Left ventricle myocardium superior (tissue), 1 donor: ENCODE measurements around the gene GNG7. TPM values are rescaled to one million over a fixed set of nuclear protein-coding genes. Genes with fewer than 3 reads are reported as not detected.
"Not testable (repeated sequence)": the region's sequence is repeated elsewhere in the genome, so short reads cannot be mapped to it uniquely, and the experiment has no call there.

ENCODE experiments used
- ATAC-seq: fragments of 200-7000 bp; cut with Tn5 transposase; one replicate; pipeline ENCODE4 v1.9.1; 2020; ENCODE audit warnings: mild to moderate bottlenecking, moderate library complexity
- DNase-seq: peaks from one replicate; pipeline ENCODE4 v3.0.0-alpha.2; 2020
- intact Hi-C: fragments of 100-400 bp; cut with micrococcal nuclease; formaldehyde crosslinking; loops from one replicate; pipeline ENCODE4 v1.11.0; 2022
- total RNA-seq: library from RNA; stranded (reverse); fragmentation: NEBNext Ultra II Directional; extraction: Animal tissue kit (Norgen Biotek cat#: 25700); gene quantifications from one replicate; pipeline ENCODE4 v1.2.1, GENCODE V29; 2021
- donor health status: DM: no; HTN: yes; CAD: no; lungs with severe emphysema.

The GNG7 gene
- total RNA-seq, 1 donor from 2014 or later = 39.3 TPM

DNA sequence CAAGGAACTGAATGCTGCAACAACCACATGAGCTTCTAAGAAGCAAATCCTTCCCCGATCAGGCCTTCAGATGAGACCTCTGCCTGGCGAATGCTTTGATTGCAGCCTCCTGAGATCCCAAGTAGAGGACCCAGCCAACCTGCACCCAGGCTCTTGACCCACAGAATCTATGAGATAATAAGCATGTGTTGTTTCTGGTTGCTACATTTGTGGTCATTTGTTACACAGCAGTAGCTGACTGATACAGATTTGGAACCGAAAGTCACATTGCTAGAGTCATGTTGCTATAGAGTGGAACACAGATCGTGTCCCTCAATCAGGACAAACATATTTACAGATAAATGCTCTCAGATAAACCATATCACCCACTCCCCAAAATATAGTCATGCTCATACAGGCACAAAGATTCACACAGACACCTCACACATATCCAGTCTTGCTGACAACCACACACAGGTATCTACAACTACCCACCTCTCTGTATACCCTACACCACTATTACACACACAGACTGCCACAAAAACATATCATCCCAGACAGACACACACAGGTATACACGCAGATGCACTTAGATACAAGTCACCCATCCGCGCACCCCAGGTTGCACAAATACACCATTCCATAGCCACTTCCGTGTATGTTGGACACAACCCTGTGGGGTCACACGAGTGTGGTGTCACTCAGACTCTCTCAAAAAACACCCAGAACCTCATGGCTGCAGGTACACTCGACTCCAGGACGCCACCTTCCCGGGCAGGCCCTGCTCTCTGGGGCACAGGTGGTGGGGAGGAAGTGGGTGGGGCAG is 13.2 kb upstream of the GNG7 start:
- DNase-seq = no peak

DNA sequence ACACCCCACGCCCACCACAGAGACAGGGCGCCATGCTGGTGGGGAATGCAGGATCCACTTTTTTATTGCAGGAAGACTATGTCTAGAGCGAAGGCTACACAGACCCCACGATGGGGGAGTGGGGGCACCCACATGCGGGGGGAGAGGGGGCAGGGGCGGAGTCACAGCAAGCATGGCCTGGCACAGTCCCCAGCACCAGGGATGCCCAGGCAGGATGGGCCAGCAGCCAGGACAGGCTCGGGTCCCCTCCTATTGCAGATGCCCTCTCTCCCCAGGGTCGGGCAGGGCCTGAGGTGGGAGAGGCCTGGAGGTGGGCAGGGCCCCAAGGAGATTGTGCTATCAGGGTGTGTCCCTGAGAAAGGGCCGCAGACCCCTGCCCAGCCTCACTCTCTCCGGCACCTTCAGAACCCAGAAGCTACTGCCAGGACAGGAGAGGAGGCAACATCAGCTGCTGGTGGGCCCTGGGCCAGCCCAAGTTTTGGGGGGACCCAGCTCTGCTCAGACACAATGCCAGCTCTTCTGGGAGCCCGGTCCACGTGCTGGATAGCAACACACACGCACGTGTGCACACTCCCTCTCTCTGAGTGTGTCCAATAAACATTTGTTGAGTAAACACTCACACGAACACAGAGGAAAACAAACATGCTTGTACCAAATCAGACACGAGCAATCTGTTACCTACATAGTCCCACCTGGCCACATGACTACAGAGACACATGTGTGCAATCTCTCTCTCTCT is 12.2 kb upstream of the GNG7 start:
- peak; percentile 24 for DNase-seq
- intact Hi-C loops = no loop called here
- peak; percentile 7 for ATAC-seq

More for the DNA sequence above, 13.2 kb upstream of the GNG7 start:
- intact Hi-C loops = no loop called here
- ATAC-seq = no peak

DNA sequence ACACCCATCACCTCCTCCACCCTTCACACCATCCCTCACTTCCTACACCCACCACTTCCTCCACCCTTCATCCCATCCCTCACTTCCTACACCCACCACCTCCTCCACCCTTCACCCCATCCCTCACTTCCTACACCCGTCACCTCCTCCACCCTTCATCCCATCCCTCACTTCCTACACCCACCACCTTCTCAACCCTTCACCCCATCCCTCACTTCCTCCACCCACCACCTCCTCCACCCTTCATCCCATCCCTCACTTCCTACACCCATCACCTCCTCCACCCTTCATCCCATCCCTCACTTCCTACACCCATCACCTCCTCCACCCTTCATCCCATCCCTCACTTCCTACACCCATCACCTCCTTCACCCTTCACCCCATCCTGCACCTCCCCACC is 11.6 kb upstream of the GNG7 start:
- DNase-seq, ATAC-seq, intact Hi-C loops: not testable (repeated sequence)

DNA sequence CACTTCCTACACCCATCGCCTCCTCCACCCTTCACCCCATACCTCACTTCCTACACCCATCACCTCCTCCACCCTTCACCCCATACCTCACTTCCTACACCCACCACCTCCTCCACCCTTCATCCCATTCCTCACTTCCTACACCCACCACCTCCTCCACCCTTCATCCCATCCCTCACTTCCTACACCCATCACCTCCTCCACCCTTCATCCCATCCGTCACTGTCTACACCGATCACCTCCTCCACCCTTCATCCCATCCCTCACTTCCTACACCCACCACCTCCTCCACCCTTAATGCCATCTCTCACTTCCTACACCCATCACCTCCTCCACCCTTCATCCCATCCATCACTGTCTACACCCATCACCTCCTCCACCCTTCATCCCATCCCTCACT is 10.7 kb upstream of the GNG7 start:
- intact Hi-C loops, ATAC-seq, DNase-seq: not testable (repeated sequence)

DNA sequence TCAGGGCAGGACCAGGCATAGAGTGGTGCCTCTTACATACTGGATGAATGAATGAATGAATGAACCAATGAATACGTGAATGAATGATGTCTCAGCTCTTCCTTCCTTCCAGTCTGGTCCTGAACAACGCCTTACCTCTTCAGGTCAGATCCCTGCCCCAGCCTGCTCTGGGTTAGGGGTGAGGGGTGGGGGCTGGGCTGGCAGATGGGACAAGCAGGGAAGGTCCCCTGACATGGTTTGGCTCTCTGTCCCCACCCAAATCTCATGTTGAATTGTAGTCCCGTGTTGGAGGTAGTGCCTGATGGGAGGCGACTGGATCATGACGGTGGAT is 9.3 kb upstream of the GNG7 start:
- intact Hi-C loops = no loop called here
- DNase-seq (no peak), ATAC-seq (no peak)

DNA sequence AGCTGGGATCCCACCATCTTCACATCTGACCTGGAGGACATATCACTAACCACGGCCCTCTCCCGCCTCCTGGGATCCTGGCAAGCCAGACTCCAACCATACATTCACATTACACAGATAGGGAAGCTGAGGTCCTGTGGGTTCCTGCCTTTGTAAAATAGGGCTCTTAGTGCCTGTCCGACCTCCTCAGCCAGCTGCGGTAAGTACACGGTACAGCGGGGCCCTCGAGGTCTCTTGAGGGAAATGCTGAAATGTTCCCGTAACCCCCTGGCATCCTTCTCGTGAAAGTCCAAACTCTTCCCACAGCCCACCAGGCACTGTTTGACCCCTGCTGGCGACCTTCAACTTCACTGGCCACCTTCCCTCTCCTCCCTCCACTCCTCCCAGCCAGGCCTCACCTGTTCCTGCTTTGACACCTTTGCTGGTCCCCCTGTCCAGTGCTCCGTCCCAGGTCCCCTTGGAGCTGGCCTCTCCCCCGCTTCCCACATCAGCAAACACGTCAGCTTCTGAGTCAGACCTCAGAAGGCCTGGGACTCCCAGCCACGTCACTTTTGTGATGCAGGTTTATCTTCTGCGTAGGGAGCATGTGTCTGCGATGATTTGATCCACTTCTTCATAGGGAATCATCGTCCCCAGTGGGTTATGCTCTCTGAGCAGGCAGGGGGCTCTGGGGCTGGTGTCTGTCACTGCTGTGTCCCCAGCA is 8.8 kb upstream of the GNG7 start:
- DNase-seq = no peak
- no peak for ATAC-seq
- intact Hi-C loops = no loop called here

DNA sequence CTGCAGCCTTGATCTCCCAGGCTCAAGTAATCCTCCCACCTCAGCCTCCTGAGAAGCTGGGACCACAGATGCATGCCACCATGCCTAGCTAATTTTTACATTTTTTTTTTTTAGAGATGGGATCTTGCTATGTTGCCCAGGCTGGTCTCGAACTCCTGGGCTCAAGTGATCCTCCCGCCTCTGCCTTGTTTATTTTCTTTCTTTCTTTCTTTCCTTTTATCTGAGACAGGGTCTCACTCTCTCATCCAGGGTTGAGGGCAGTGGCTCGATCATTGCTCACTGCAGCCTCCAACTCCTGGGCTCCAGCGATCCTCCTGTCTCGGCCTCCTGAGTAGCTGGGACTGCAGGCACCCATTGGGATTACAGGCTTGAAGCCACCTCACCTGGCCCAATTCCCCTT is 3.8 kb upstream of the GNG7 start:
- intact Hi-C loops = no loop called here
- ATAC-seq (no peak), DNase-seq (no peak)

DNA sequence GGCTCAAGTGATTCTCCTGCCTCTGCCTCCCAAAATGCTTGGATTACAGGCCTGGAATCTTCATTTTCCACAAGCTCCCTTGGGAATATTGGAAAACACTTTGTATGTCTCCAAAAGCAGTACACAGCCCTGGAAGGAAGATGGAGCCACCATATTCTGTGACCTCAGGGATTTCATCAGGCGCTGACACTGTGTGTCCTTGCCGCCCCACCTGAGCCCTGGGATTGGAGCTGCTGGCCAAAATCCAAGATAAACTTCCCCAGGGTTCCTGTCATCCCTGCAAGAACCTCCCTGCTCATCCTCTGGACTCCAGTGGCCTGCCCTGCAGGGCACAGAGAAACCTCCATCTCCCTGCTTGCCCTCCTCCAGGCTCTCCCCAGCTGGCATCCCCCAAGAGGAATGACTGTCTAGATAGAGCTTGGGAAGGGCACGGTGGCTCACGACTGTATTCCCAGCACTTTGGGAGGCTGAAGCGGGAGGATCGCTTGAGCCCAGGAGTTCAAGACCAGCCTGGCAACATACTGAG is 1.3 kb upstream of the GNG7 start:
- intact Hi-C loops = no loop called here
- ATAC-seq = no peak
- DNase-seq = no peak

DNA sequence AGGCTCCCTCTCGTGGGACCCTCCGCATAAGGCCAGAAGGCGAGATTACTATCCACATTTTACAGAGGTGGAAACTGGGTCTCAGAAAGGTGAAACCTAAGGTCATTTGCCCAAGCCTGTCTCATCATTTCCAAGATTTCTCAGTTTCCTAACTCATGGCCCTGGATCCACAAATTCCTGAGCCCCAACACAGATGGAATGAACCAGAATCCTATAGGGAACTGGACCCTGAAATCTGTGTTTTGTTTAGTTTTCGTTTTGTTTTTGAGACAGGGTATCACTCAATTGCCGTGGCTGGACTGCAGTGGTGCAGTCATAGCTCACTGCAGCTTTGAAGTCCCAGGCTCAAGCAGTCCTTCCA is 563 bp upstream of the GNG7 start:
- intact Hi-C loops = no loop called here
- ATAC-seq (no peak), DNase-seq (no peak)

DNA sequence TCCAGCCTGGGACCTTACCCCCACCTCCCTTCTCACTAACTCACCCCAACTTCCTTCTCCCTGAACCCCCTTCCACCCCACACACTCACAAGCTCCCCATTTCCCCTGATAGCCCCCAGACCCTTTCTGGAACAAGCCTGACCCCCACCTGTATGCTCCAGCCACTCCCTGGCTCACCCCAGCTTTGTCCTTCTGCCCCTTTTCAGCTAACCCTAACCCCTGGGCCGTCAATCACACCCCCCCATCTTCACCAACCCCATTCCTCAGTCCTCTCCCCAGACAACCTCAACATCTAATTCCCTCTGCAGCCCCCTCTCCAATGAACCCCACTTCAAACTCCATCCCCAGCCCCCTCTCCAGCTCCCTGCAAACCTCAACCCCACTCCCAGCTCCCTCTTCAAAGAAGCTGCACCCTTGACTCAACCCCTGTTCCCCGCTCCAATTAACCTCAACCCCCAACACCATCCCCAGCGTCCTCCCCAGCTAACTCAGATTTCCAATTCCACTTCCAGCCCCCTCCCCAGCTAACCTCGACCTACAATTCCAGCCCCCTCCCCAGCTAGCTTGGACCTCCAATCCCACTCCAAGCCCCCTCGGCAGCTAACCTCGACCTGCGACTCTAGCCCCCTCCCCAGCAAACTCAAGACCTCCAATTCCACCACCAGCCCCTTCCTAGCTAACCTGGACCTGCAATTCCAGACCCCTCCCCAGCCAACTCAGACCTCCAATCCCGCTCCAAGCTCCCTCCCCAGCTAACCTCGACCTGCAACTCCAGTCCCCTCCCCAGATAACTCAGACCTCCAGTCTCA is 929 bp downstream of the GNG7 start:
- no peak for DNase-seq
- intact Hi-C loops = no loop called here
- ATAC-seq = no peak

DNA sequence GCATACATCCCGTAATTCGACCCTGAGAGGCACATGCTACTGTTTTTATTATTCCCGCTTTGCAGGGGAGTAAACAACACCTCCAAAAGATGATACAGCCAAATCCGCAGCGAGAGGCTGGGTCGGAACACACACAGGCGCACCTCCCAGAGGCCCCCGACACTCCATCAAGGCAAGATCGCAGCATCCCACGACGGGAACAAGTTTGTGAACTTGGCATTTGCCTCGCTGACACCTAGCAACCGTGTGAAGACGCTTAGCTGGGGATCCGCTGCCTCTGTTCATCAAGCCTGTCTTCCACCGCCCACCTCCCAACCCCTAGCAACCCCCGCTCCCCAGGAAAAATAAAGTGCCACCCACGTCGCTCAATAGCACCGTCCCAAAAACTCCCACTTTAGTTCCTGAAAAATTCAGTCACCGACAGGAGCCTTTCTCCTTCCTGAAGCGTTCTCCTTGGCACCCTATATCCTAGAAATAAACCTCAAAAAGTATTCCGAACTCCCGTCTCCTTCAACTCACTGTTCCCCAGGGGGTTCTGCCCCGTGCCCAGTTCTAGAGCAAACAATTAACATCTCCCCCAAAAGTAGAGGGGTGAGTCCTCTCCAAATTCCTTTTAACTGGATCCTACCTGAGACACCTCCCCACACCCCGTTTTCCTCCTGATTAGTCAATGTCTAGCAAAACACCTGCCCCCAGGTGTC is 1.7 kb downstream of the GNG7 start:
- intact Hi-C loops = no loop called here
- ATAC-seq (no peak), DNase-seq (no peak)

DNA sequence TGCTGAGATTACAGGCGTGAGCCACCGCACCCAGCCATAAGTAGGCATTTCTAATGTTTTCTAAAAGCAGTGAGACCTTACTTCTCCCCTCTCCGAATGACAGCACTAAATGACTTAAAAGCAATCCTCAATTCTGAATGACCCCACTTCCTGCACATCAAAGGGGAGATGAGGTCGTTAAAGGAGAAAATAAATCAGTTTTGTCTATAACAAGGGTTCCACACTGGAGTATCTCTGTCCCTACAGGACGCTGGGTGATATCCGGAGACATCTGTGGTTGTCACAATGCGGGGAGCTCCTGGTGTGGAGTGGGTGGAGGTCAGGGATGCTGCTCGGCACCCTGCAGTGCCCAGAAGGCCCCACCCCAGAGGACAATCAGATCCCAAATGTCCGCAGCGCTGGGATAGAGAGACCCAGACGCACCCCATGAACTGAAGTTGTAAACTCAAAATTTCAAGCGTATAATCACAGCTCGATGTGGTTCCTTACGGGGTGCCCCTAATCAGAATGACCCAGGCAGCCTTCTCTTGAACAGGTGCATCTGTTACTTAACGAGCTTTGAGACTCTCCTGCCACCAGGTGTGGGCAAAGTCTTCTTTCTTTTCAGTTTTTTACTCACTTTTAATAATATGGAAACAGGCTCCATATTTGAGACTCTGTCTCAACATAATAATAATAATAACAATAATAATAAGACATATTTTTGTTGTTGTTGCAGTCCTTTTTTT is 2.9 kb downstream of the GNG7 start:
- DNase-seq = no peak
- intact Hi-C loops = no loop called here
- ATAC-seq = no peak

DNA sequence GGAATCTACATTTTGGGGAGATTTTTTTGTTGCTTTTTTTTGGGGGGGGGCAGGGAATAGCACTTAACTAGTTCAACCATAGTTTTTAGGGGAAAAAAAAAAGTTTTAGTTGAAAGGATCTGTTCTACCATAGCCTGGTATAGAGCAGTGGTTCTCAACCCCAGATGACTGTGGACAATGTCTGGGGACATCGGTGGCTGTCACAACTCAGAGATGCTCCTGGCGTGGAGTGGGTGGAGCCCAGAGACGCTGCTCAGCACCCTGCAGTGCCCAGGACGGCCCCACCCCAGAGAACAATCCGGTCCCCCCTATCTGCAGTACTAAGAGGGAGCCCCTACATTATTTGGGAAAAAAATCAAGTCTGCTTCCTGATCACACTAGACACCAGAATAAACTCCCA is 8.3 kb downstream of the GNG7 start:
- peak; percentile 12 for DNase-seq
- peak; percentile 33 for ATAC-seq
- intact Hi-C loops = no loop called here

DNA sequence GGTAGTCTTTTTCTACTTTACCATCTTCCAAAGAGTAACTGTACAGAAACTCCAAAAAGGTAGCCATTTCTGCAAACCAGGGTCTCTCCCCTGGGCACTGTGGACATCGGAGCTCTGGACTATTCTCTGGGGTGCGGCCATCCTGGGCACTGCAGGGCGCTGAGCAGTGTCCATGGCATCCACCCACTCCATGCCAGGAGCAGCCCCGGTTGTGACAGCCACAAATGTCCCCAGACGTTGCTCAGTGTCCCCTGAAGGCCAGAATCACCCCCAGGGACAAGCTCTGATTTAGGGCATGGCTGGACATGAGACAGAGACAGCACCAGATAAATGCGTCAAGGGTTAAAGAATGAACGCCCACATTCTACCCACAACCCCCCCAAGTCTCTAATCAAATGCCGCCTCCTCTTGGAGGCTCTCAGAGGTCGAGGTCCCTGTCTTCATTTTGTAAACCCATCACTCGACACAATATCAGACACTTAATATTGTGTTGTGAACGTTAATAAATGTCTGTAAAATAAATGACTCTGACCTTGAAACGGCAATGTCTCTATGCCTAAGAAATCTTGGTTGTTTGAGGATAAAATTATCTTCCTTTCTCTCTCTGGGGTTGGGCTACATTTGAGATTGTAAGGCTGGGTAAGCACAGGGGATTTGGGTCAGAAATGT is 8.9 kb downstream of the GNG7 start:
- intact Hi-C loops = no loop called here
- ATAC-seq (peak; percentile 24), DNase-seq (peak; percentile 26)

DNA sequence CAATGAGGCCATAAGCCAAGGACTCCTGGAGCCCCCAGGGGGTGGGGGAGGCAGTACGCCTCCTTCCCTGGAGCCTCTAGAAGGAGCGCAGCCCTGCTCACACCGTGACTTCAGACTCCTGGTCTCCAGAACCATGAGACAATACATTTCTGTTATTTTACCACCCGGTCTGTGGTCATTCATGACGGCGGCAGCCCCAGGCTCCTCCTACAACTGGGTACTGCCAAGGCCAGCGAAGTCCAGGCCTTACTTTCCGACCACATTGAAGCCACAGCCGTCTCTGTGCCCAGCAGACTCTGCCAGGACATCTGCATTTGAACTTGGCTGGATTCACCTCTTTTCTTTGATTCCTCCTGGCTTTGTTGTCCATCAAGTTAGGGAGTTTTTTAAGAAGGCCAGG is 10.5 kb downstream of the GNG7 start:
- peak; percentile 20 for DNase-seq
- intact Hi-C loops = no loop called here
- no peak for ATAC-seq

DNA sequence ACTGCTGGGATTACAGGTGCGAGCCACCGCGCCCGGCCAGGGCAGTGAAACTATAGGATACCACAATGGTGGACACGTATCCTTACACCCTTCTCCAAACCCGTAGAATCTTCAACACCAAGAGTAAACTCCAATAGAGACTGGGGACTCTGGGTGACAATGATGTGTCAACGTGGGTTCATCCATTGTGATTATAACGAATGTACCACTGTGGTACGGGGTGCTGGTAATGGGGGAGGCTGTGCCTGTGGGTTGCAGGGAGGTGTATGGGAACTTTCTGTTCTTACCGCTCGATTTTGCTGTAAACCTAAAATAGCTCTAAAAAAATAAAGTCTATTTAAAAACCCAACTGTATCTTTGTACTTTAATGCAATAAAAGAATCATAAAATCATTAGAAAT is 11.6 kb downstream of the GNG7 start:
- no peak for ATAC-seq
- intact Hi-C loops = no loop called here
- no peak for DNase-seq

DNA sequence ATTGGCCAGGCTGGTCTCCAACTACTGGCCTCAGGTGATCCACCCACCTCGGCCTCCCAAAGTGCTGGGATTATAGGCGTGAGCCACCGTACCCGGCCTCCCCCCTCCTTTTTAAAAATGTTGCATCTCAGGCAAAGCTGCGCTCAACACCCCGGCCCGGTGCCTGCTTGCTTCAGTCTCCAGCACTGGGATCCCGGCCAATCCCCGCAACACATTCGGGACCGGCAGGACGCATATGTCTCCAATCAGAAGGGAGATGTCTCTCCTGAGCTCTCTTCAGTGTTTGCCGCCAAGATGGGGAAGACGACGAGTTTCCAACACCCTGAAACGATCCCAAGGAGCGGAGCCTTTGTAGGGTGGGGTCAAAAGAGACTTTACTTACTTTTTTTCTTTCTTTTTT is 16.1 kb downstream of the GNG7 start:
- intact Hi-C loops = no loop called here
- peak; percentile 34 for ATAC-seq
- DNase-seq = no peak
